ENCODE data around the gene MMADHC.

DNA sequence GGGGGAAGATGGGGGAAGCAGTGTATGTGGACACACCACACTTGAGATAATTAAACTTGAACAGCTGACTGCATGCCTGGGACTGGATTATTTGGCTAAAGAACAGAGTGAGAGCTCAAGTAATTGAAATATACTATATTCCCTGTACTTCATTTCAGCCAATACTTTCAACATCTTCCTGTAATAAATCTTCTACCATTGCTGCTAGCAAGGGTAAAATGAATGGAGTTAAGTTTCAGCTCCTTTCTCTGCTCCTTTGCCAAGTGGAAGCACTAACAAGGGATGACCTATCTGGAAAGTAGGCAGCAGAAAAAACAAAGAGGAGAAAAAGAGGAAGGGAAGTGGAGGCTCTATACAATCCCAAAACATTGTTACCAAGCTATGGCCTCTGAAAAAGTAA lies 50.9 kb downstream of the MMADHC start:
- no peak for TF ChIP-seq POLR2A (IDR thresholded peaks at IDR 0.05; ENCODE audit: low read depth, low read length)
- TF ChIP-seq, protein P1, sequence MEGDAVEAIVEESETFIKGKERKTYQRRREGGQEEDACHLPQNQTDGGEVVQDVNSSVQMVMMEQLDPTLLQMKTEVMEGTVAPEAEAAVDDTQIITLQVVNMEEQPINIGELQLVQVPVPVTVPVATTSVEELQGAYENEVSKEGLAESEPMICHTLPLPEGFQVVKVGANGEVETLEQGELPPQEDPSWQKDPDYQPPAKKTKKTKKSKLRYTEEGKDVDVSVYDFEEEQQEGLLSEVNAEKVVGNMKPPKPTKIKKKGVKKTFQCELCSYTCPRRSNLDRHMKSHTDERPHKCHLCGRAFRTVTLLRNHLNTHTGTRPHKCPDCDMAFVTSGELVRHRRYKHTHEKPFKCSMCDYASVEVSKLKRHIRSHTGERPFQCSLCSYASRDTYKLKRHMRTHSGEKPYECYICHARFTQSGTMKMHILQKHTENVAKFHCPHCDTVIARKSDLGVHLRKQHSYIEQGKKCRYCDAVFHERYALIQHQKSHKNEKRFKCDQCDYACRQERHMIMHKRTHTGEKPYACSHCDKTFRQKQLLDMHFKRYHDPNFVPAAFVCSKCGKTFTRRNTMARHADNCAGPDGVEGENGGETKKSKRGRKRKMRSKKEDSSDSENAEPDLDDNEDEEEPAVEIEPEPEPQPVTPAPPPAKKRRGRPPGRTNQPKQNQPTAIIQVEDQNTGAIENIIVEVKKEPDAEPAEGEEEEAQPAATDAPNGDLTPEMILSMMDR (conservative IDR thresholded peaks at IDR 0.05; ENCODE audit: low read depth, low read length): no peak
- no peak for TF ChIP-seq FOS (IDR thresholded peaks at IDR 0.05; ENCODE audit: low read depth, low read length)
- no peak for TF ChIP-seq SMC3 (IDR thresholded peaks at IDR 0.05; ENCODE audit: low read depth, low read length)
- TF ChIP-seq RFX5 (IDR thresholded peaks at IDR 0.05; ENCODE audit: low read depth, low read length): no peak
- no peak for TF ChIP-seq RAD21 (IDR thresholded peaks at IDR 0.05; ENCODE audit: low read length)
